Left lung (tissue), 10 donors: ENCODE data around the gene B3GALT4. TPM values are rescaled to one million over a fixed set of nuclear protein-coding genes. Genes with fewer than 3 reads are reported as not detected.

ENCODE experiments used
- ATAC-seq: fragments of 200-7000 bp; cut with Tn5 transposase; one replicate; pipeline ENCODE4 v1.9.1; 2020; ENCODE audit warnings: moderate library complexity
- DNase-seq, 4 donors: peaks; one replicate each; pipeline ENCODE4 v3.0.0-alpha.2; 2013 to 2020
- H3K27ac ChIP-seq, 2 donors: fragments of 200-600 bp; sonication (generic) in 1 of 2; one replicate each; pipeline versions ENCODE4 v1.5.0 to v1.8.0; 2020 to 2021
- H3K27me3 ChIP-seq, 2 donors: fragments of 200-600 bp; sonication (generic) in 1 of 2; one replicate each; pipeline versions ENCODE4 v1.5.0 to v1.8.0; 2020 to 2021
- H3K36me3 ChIP-seq, 2 donors: fragments of 200-600 bp; sonication (generic) in 1 of 2; one replicate each; pipeline versions ENCODE4 v1.5.0 to v1.8.0; 2020 to 2021
- H3K4me1 ChIP-seq, 2 donors: fragments of 200-600 bp; one replicate each; pipeline ENCODE4 v1.8.0; 2021
- H3K4me3 ChIP-seq, 2 donors: fragments of 200-600 bp; sonication (generic) in 1 of 2; one replicate each; pipeline versions ENCODE4 v1.5.0 to v1.8.0; 2020 to 2021; ENCODE audit warnings: mild to moderate bottlenecking in 1 of 2
- H3K9me3 ChIP-seq, 2 donors: fragments of 200-600 bp; sonication (generic) in 1 of 2; one replicate each; pipeline versions ENCODE4 v1.5.0 to v1.8.0; 2020 to 2021
- intact Hi-C, 2 donors: fragments of 100-400 bp; cut with DNase I; formaldehyde crosslinking; loops; one replicate each; pipeline versions ENCODE4 v1.11.2 to v1.14.2; 2022
- polyA plus RNA-seq, 6 donors: library from polyadenylated mRNA; unstranded; fragments of 120-200 nt; gene quantifications; one replicate each; pipeline ENCODE4 v1.2.1, GENCODE V29; 2013; ENCODE audit not compliant: insufficient read length in 6 of 6
- total RNA-seq, 2 donors: library from RNA; stranded (reverse); fragmentation: NEBNext Ultra II Directional; extraction: Animal tissue kit (Norgen Biotek cat#: 25700); gene quantifications; one replicate each; pipeline ENCODE4 v1.2.1, GENCODE V29; 2021
- TF ChIP-seq, protein P1 (sequence below), 2 donors: fragments of 200-600 bp; sonication (generic) in 1 of 2; IDR thresholded peaks; one replicate each; pipeline versions ENCODE4 v1.5.0 to v1.8.0; 2021; ENCODE audit warnings: antibody characterized with exemption in 2 of 2
- donor health status: DM: no; HTN: yes; CAD: no.
- donor health status: DM: no; HTN: no; CAD: no.

B3GALT4 gene
- total and polyA plus RNA-seq, 8 donors, result 3.5 to 12.9 (median 4.3) TPM

DNA sequence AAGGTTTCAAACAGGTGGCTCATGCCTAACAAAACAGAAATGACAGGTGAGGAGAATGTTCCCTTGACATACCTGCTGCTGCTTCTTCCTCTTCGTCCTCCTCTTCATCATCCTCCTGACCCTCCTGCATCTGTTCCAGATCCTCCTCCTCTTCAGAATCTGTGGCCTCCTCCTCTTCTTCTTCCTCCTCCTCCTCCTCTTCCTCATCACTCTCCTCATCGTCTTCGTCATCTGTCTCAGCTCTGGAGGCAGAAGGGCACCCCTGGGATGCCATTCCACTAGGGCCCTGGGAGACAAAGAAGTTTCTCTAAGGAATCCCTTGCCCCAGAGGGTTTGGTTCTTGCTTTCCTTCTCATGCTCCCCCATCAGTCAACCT lies 43.0 kb downstream of the B3GALT4 start:
- Histone ChIP-seq H3K4me1 (peaks cover 32 to 78% of the 10 kb centered on the region in 2 donors), H3K36me3 (peaks cover 0 to 39% of the 10 kb centered on the region in 2 donors), H3K9me3 (no peaks in the 10 kb centered on the region), H3K27ac (peak overlapping the region in 1 of 2 donors; percentile 50), H3K4me3 (no peak overlapping the region), H3K27me3 (no peaks in the 10 kb centered on the region)
- no peak for DNase-seq
- intact Hi-C loops, result loop anchor here in 1 of 2 donors (10.0 kb wide), 1 partner anchor 95 kb away; the partner anchor contains the start of genes CUTA and PHF1
- no peak for ATAC-seq
- TF ChIP-seq, protein P1, sequence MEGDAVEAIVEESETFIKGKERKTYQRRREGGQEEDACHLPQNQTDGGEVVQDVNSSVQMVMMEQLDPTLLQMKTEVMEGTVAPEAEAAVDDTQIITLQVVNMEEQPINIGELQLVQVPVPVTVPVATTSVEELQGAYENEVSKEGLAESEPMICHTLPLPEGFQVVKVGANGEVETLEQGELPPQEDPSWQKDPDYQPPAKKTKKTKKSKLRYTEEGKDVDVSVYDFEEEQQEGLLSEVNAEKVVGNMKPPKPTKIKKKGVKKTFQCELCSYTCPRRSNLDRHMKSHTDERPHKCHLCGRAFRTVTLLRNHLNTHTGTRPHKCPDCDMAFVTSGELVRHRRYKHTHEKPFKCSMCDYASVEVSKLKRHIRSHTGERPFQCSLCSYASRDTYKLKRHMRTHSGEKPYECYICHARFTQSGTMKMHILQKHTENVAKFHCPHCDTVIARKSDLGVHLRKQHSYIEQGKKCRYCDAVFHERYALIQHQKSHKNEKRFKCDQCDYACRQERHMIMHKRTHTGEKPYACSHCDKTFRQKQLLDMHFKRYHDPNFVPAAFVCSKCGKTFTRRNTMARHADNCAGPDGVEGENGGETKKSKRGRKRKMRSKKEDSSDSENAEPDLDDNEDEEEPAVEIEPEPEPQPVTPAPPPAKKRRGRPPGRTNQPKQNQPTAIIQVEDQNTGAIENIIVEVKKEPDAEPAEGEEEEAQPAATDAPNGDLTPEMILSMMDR (IDR thresholded peaks at IDR 0.05), result no peak

DNA sequence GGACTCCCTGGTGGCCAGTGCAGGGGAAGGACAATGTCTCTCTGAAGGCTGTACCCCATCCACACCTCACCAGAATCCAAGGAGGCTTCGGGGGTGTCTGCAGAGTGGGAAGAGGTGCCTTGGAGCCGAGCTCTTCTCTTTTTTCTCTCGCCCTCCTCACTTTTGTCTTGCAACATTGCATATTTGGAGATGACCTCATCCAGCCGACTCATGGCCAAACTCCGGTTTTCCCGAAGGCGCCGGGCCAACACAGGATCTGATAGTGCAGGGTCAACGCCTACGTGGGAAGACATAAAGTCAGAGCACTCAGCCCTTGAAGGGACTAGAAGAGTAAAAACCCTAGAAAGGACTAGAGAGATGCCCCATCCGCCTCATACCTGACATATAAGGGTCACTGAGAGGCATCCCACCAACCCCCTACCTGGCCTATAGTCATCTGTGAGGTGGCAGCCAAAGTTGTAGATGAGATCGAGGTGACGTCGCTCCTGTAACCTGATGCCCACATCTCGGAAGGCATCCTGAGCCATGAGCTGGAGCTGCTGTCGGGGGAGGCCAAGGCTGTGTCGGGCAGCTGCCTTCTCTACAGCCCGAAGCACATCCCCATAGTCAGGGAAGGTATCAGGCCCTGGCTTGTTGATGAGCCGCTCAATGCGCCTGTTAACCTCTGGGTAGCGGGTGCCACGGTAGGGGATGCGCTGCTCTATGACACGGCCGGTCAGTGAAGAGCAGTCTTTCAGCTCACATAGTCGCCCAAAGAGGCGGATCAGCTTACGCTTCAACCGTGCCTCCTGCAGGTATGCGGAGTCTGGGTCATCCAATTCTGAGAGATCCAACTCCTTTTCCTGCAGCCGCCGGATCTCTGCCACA lies 43.6 kb downstream of the B3GALT4 start:
- TF ChIP-seq, protein P1 (IDR thresholded peaks at IDR 0.05), result no peak
- H3K4me1 ChIP-seq, result peaks cover 28 to 71% of the 10 kb centered on the region in 2 donors
- ATAC-seq, result no peak
- peaks cover 0 to 39% of the 10 kb centered on the region in 2 donors for H3K36me3 ChIP-seq
- peak in 1 of 4 donors; percentile 55 for DNase-seq
- no peaks in the 10 kb centered on the region for H3K9me3 ChIP-seq
- intact Hi-C loops, result no loop called here
- no peaks in the 10 kb centered on the region for H3K27me3 ChIP-seq
- H3K27ac ChIP-seq, result peak overlapping the region; percentile 26 to 50
- peak overlapping the region in 1 of 2 donors; percentile 74 for H3K4me3 ChIP-seq

DNA sequence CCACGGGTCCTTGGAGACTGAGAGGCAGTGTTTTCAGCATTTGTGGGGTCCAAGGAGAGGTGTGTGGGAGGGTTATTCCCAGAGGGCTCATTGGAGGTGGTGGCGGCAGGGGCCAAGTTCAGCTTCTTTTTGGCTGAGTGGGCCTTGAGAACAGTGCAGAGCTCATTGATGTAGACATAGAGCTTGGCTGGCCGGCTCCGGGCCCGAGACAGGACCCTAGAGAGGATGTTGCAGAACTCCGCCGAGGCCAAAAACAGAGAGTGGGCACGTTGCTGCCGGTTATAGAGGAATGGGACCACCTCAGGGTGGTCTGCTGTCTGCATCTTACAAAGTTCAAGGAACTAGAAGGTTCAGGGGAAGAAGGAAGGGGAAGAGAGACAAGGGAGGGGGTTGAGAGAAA lies 44.3 kb downstream of the B3GALT4 start:
- peaks cover 0 to 34% of the 10 kb centered on the region in 2 donors for H3K36me3 ChIP-seq
- H3K27ac ChIP-seq, result peak overlapping the region in 1 of 2 donors; percentile 87
- no peaks in the 10 kb centered on the region for H3K9me3 ChIP-seq
- H3K4me3 ChIP-seq, result peak overlapping the region in 1 of 2 donors; percentile 74
- TF ChIP-seq, protein P1 (IDR thresholded peaks at IDR 0.05), result no peak
- ATAC-seq (no peak), DNase-seq (no peak)
- peaks cover 28 to 65% of the 10 kb centered on the region in 2 donors for H3K4me1 ChIP-seq
- no peaks in the 10 kb centered on the region for H3K27me3 ChIP-seq
- intact Hi-C loops, result no loop called here

DNA sequence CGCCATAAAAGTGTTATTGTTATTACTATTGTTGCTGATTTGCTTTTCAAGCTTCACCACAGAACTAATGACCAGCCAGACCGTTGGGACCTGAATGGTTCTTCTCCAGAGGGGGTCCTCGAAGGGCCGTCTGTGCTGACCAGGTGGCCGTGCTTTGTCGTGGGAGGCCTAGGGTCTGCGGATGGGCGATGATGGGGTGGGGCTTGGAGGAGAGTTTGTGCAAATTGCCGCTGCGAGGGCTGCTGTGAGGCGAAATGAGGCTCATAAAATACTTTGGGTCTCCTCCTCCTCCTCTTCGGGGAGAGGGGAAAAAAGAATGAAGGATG lies 46.7 kb downstream of the B3GALT4 start:
- peaks cover 17 to 49% of the 10 kb centered on the region in 2 donors for H3K4me1 ChIP-seq
- H3K27me3 ChIP-seq, result no peaks in the 10 kb centered on the region
- peak overlapping the region; percentile 73 to 74 for H3K4me3 ChIP-seq
- intact Hi-C loops, result no loop called here
- no peaks in the 10 kb centered on the region for H3K9me3 ChIP-seq
- no peak for ATAC-seq
- peaks cover 0 to 28% of the 10 kb centered on the region in 2 donors for H3K36me3 ChIP-seq
- no peak for DNase-seq
- H3K27ac ChIP-seq, result peak overlapping the region; percentile 78 to 87
- TF ChIP-seq, protein P1 (IDR thresholded peaks at IDR 0.05), result no peak

DNA sequence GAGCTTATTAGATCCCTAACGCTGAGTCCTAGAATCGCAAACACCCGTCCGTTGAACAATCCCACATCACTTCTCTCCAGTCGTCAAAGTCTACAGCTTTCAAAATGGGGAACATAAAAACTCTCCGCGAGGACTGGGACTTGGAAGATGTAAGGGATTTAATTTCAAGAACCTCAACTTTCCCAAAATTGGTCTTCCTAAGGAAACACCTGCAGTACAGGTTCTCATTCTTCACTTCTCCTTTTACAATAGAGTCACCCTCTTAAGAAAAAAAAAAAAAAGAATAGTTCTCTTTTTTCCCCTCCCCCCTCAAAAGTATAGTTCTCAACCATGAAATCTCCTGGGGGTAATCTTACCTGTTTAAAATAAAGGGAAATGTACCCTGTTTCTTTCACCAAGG lies 47.2 kb downstream of the B3GALT4 start:
- peak overlapping the region; percentile 73 to 74 for H3K4me3 ChIP-seq
- peaks cover 16 to 43% of the 10 kb centered on the region in 2 donors for H3K4me1 ChIP-seq
- DNase-seq (no peak), ATAC-seq (no peak)
- TF ChIP-seq, protein P1 (IDR thresholded peaks at IDR 0.05), result no peak
- no peaks in the 10 kb centered on the region for H3K9me3 ChIP-seq
- H3K36me3 ChIP-seq, result peaks cover 0 to 23% of the 10 kb centered on the region in 2 donors
- no peaks in the 10 kb centered on the region for H3K27me3 ChIP-seq
- peak overlapping the region; percentile 78 to 87 for H3K27ac ChIP-seq
- intact Hi-C loops, result no loop called here
